ENCODE results near the gene TDO2. TPM values are rescaled to one million over a fixed set of nuclear protein-coding genes. Genes with fewer than 3 reads are reported as not detected.

TDO2 gene
- total RNA-seq, 1 donor from 2014 or later = not detected

GRCh38 chr4:155911905-155912304 lies 8.4 kb downstream of the TDO2 start:
- DNase-seq (ENCODE audit: extremely low spot score in 2 of 2) = no peak
- Histone ChIP-seq H3K9me3 (no peaks in the 10 kb centered on the region), H3K27me3 (no peaks in the 10 kb centered on the region), H3K4me1 (no peaks in the 10 kb centered on the region), H3K27ac (no peak overlapping the region), H3K36me3 (no peaks in the 10 kb centered on the region), H3K4me3 (no peak overlapping the region)
- intact Hi-C loops (cut with DNase I) = no loop called here
- TF ChIP-seq, protein P1, sequence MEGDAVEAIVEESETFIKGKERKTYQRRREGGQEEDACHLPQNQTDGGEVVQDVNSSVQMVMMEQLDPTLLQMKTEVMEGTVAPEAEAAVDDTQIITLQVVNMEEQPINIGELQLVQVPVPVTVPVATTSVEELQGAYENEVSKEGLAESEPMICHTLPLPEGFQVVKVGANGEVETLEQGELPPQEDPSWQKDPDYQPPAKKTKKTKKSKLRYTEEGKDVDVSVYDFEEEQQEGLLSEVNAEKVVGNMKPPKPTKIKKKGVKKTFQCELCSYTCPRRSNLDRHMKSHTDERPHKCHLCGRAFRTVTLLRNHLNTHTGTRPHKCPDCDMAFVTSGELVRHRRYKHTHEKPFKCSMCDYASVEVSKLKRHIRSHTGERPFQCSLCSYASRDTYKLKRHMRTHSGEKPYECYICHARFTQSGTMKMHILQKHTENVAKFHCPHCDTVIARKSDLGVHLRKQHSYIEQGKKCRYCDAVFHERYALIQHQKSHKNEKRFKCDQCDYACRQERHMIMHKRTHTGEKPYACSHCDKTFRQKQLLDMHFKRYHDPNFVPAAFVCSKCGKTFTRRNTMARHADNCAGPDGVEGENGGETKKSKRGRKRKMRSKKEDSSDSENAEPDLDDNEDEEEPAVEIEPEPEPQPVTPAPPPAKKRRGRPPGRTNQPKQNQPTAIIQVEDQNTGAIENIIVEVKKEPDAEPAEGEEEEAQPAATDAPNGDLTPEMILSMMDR (IDR thresholded peaks at IDR 0.05) = no peak
- no peak for TF ChIP-seq POLR2A (IDR thresholded peaks at IDR 0.05)
- TF ChIP-seq POLR2AphosphoS5 (IDR thresholded peaks at IDR 0.05; ENCODE audit: insufficient read depth in 1 of 2, low read depth in 1 of 2) = no peak

DNA sequence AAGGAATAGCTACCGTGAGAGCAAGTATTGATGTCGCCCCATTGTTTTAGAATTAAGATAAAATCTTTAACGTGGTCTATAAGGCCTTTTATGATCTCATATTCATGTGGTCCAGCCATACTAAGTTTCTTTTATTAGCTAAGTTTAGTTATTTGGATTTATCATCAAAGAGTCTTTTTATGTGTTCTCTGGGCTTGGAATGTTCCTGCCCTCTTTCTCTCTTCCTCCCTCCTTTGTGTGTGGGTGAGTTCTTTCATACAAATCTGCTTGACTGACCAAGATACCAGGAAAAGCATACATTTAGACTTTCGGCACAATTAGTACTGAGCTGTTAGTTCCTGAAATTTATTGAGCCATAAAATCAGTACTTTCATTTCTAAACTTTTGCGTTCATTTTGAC lies 11.3 kb downstream of the TDO2 start:
- Histone ChIP-seq H3K27ac (no peak overlapping the region), H3K4me3 (no peak overlapping the region), H3K4me1 (no peaks in the 10 kb centered on the region), H3K36me3 (no peaks in the 10 kb centered on the region), H3K27me3 (no peaks in the 10 kb centered on the region), H3K9me3 (no peaks in the 10 kb centered on the region)
- DNase-seq (ENCODE audit: extremely low spot score in 2 of 2) = no peak
- no peak for TF ChIP-seq POLR2A (IDR thresholded peaks at IDR 0.05)
- no peak for TF ChIP-seq POLR2AphosphoS5 (IDR thresholded peaks at IDR 0.05; ENCODE audit: insufficient read depth in 1 of 2, low read depth in 1 of 2)
- TF ChIP-seq, protein P1 (IDR thresholded peaks at IDR 0.05) = no peak
- intact Hi-C loops (cut with DNase I) = no loop called here

- Histone ChIP-seq H3K9me3 (no peaks in the 10 kb centered on the region), H3K27me3 (no peaks in the 10 kb centered on the region), H3K4me3 (no peak overlapping the region), H3K27ac (no peak overlapping the region), H3K4me1 (no peaks in the 10 kb centered on the region), H3K36me3 (peaks cover 0 to 6% of the 10 kb centered on the region in 2 donors)
- TF ChIP-seq POLR2A (IDR thresholded peaks at IDR 0.05) = no peak
- no peak for TF ChIP-seq POLR2AphosphoS5 (IDR thresholded peaks at IDR 0.05; ENCODE audit: insufficient read depth in 1 of 2, low read depth in 1 of 2)
- TF ChIP-seq, protein P1 (IDR thresholded peaks at IDR 0.05) = no peak
- intact Hi-C loops (cut with DNase I) = no loop called here
- DNase-seq (ENCODE audit: extremely low spot score in 2 of 2) = no peak
Observed at GRCh38 chr4:155921597-155921996, 18.1 kb downstream of the TDO2 start.

- H3K27ac ChIP-seq = no peak overlapping the region
- H3K27me3 ChIP-seq = no peaks in the 10 kb centered on the region
- intact Hi-C loops (cut with DNase I) = no loop called here
- no peak overlapping the region for H3K4me3 ChIP-seq
- DNase-seq (ENCODE audit: extremely low spot score in 2 of 2) = no peak
- H3K4me1 ChIP-seq = no peaks in the 10 kb centered on the region
- H3K9me3 ChIP-seq = no peaks in the 10 kb centered on the region
- peaks cover 0 to 17% of the 10 kb centered on the region in 2 donors for H3K36me3 ChIP-seq
- TF ChIP-seq POLR2AphosphoS5 (IDR thresholded peaks at IDR 0.05; ENCODE audit: insufficient read depth in 1 of 2, low read depth in 1 of 2) = no peak
- no peak for TF ChIP-seq POLR2A (IDR thresholded peaks at IDR 0.05)
- TF ChIP-seq, protein P1 (IDR thresholded peaks at IDR 0.05) = no peak
Observed at GRCh38 chr4:155924637-155925036, 21.1 kb downstream of the TDO2 start.

- TF ChIP-seq POLR2A (IDR thresholded peaks at IDR 0.05) (no peak), POLR2AphosphoS5 (IDR thresholded peaks at IDR 0.05; ENCODE audit: insufficient read depth in 1 of 2, low read depth in 1 of 2) (no peak)
- TF ChIP-seq, protein P1 (IDR thresholded peaks at IDR 0.05) = no peak
- no peak for DNase-seq (ENCODE audit: extremely low spot score in 2 of 2)
- H3K4me1 ChIP-seq = no peaks in the 10 kb centered on the region
- H3K27me3 ChIP-seq = no peaks in the 10 kb centered on the region
- no peak overlapping the region for H3K27ac ChIP-seq
- H3K9me3 ChIP-seq = no peaks in the 10 kb centered on the region
- intact Hi-C loops (cut with DNase I) = no loop called here
- H3K4me3 ChIP-seq = no peak overlapping the region
- H3K36me3 ChIP-seq = peaks cover 0 to 18% of the 10 kb centered on the region in 2 donors
Observed at GRCh38 chr4:155929833-155930232, 26.3 kb downstream of the TDO2 start.
